Muscle layer of colon (tissue), 2 donors: ENCODE data around the gene PRSS22.

Source experiments
- H3K27ac ChIP-seq: one replicate; pipeline ENCODE4 v1.7.0; 2013; ENCODE audit warnings: low read depth, mild to moderate bottlenecking, low read length, moderate library complexity
- H3K27me3 ChIP-seq, 2 donors: one replicate each; pipeline ENCODE4 v1.7.0; 2013; ENCODE audit warnings: low read length in 2 of 2, mild to moderate bottlenecking in 2 of 2; ENCODE audit not compliant: insufficient read depth in 2 of 2, control insufficient read depth in 1 of 2
- H3K36me3 ChIP-seq: one replicate; pipeline ENCODE4 v1.7.0; 2013; ENCODE audit warnings: mild to moderate bottlenecking, low read length; ENCODE audit not compliant: insufficient read depth
- H3K4me1 ChIP-seq: one replicate; pipeline ENCODE4 v1.7.0; 2013; ENCODE audit warnings: mild to moderate bottlenecking, low read length; ENCODE audit not compliant: insufficient read depth
- H3K4me3 ChIP-seq, 2 donors: one replicate each; pipeline ENCODE4 v1.7.0; 2013; ENCODE audit warnings: low read length in 2 of 2, low read depth in 1 of 2, mild to moderate bottlenecking in 1 of 2, moderate library complexity in 1 of 2
- H3K9ac ChIP-seq: one replicate; pipeline ENCODE4 v1.7.0; 2013; ENCODE audit warnings: low read length
- H3K9me3 ChIP-seq: one replicate; pipeline ENCODE4 v1.7.0; 2013; ENCODE audit warnings: mild to moderate bottlenecking, low read length
- donor health status: abdominal sarcoma.
- donor health status: Adenocarcinoma of cecum.

PRSS22 gene

DNA sequence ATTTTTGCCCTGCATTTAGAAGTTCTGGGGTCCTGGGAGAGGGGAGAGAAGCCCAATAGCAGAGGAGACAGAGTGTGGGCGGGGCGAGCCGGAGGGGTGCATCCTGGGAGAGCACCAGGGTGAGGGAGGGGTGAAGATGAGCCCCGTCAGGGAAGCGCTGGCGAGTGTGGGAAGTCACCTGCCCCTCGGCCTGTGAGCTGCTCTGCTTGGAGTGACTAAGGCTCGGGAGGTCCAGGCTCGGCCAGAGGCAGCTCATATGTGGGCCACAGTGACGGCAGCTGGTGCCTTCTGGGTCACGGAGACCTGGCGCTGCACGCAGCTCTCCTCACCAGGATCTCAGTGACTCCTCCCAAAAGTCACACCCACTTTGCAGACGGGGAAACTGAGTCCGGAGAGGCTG is 26.8 kb downstream of the PRSS22 start:
- no peaks in the 10 kb centered on the region for H3K4me1 ChIP-seq
- H3K4me3 ChIP-seq, result no peak overlapping the region
- peaks cover 0 to 21% of the 10 kb centered on the region in 2 donors for H3K27me3 ChIP-seq
- H3K36me3 ChIP-seq, result no peaks in the 10 kb centered on the region
- no peaks in the 10 kb centered on the region for H3K9me3 ChIP-seq
- no peak overlapping the region for H3K27ac ChIP-seq
- no peak overlapping the region for H3K9ac ChIP-seq

DNA sequence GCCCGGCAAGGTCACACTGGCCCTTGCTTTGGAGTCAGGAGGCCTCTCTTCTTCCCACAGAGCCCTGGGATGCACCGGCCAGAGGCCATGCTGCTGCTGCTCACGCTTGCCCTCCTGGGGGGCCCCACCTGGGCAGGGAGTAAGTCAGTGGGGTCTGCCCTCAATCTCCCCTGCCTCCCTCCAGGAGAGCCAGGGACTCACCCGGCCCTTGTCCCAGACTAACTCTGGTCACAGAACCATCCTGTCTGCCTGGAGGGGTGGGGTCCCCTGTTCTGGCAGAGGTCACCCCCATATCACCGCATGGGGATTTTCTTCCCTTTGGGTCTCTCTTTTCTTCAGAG is 27.6 kb downstream of the PRSS22 start:
- Histone ChIP-seq H3K9me3 (no peaks in the 10 kb centered on the region), H3K9ac (no peak overlapping the region), H3K27me3 (peaks cover 0 to 19% of the 10 kb centered on the region in 2 donors), H3K4me1 (no peaks in the 10 kb centered on the region), H3K4me3 (no peak overlapping the region), H3K36me3 (no peaks in the 10 kb centered on the region), H3K27ac (no peak overlapping the region)

DNA sequence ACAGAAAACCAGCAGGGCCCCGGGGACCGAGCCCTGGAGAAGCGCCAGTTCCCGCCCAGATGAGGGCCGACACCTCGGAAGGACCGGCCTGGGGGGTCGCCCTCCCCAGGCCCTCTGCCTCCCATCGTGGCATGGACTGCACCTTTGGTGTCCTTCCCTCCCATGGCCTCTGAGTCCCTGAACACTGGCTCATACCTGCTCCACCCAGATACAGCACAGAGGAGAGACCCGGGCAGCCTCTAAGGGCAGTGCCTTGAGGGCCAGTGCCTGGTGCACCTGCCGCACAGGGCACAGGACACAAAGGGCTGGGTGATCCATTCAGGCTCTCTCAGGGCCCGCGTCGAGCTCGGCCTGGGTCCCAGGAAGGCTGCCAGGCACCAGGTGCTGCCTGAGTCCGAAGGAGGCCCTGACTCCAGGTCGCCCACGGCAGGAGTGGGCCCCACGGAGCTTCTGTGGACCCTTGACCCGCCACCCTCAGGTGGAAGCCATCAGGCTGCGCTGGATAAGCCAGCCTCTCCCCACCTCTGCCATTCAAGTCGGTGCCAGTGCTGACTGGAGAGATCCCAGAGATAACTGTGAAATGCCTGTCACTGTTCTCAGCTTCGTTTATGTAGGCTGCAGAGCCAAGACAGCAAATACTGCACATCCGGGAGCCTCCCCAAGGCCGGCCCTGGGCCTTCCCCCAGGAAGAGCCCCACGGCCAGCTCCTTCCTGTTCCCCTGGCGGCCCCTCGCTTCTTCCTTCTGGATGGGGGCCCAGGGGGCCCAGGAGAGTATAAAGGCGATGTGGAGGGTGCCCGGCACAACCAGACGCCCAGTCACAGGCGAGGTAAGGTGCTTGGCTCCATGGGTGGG is 28.2 kb downstream of the PRSS22 start, which contains the start of gene ZG16B:
Gene ZG16B (plus strand): TSS at position 803 of the 854 bp plus-strand sequence. CDS start 139 bp downstream, outside the sequence.
- Histone ChIP-seq H3K27ac (no peak within 1 kb of the TSS), H3K9ac (no peak within 1 kb of the TSS), H3K36me3 (no peaks in the 10 kb centered on the region), H3K9me3 (no peaks in the 10 kb centered on the region), H3K27me3 (peaks cover 0 to 19% of the 10 kb centered on the region in 2 donors), H3K4me1 (no peaks in the 10 kb centered on the region), H3K4me3 (no peak within 1 kb of the TSS)

DNA sequence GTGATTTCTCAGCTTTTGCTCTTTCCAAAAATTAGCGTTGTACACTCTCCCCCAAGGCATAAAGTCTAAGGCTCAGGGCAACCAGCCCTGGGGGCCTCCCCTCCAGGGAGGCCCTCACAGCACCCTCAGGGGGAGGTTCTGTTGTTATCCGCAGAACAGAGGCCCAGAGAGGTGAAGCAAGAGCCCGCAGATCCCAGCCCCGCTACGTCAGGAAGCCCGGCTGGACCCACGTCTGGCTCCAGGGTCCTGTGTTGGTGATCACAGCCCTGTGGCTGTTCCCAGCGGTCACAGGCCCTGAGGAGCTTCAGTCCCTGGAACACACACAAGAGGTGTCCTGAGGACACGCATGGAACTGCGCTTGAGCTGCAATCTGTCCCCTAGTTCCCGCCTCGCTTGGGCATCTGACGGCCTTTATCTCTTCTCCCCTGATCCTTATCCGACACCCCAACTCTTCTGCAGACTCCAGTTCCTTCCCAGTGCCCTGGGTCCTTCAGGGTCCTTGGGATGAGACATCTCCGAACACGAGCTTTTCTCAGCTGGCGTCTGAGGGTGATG is 29.0 kb downstream of the PRSS22 start:
- no peaks in the 10 kb centered on the region for H3K36me3 ChIP-seq
- no peak overlapping the region for H3K4me3 ChIP-seq
- H3K4me1 ChIP-seq, result no peaks in the 10 kb centered on the region
- peaks cover 0 to 19% of the 10 kb centered on the region in 2 donors for H3K27me3 ChIP-seq
- H3K9ac ChIP-seq, result no peak overlapping the region
- H3K27ac ChIP-seq, result no peak overlapping the region
- H3K9me3 ChIP-seq, result no peaks in the 10 kb centered on the region

DNA sequence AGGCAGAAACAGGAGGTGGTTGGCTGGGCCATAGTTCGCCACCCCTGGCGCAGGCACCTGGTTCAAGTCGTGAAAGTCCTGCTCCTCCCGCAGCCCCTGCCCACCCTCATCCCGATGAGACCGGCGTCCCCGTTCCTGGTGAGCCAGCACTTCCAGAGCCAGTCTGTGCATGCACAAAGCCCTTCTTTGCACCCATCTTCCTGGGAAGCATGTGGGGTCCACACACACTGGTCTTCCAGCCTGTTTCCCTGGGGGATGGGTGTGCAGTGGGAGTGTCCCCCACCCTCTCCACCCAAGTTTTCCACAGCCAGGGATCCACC is 29.5 kb downstream of the PRSS22 start:
- H3K4me3 ChIP-seq, result no peak overlapping the region
- H3K9me3 ChIP-seq, result no peaks in the 10 kb centered on the region
- H3K4me1 ChIP-seq, result no peaks in the 10 kb centered on the region
- H3K27ac ChIP-seq, result no peak overlapping the region
- H3K9ac ChIP-seq, result no peak overlapping the region
- H3K27me3 ChIP-seq, result peaks cover 0 to 19% of the 10 kb centered on the region in 2 donors
- H3K36me3 ChIP-seq, result no peaks in the 10 kb centered on the region

- H3K36me3 ChIP-seq, result no peaks in the 10 kb centered on the region
- no peak overlapping the region for H3K9ac ChIP-seq
- H3K4me1 ChIP-seq, result no peaks in the 10 kb centered on the region
- peaks cover 0 to 19% of the 10 kb centered on the region in 2 donors for H3K27me3 ChIP-seq
- H3K27ac ChIP-seq, result no peak overlapping the region
- no peaks in the 10 kb centered on the region for H3K9me3 ChIP-seq
- no peak overlapping the region for H3K4me3 ChIP-seq
Observed at GRCh38 chr16:2827831-2828520, 30.0 kb downstream of the PRSS22 start.

DNA sequence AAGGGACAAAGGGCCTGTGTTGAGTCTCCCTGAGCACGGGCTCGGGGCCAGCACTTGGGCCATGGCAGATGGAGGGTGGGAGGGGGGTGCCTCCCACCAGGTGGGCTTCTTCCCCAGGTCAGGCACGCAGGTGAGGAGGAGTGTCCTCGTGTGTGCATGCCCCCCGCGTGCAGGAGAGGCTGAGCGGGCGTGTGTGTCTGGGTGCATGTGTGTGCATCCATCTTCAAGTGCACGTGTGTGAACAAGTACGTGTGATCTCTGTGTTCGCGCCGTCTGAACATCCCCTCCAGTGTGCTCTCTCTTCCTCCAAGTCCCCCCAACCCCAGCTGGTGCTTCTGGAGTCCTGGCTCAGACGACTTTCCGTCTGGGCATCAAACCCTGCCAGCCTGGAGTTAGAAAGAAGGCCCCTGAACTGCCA is 30.6 kb downstream of the PRSS22 start:
- Histone ChIP-seq H3K9ac (no peak overlapping the region), H3K27ac (no peak overlapping the region), H3K4me3 (no peak overlapping the region), H3K36me3 (no peaks in the 10 kb centered on the region), H3K4me1 (no peaks in the 10 kb centered on the region), H3K27me3 (peaks cover 0 to 19% of the 10 kb centered on the region in 2 donors), H3K9me3 (no peaks in the 10 kb centered on the region)

DNA sequence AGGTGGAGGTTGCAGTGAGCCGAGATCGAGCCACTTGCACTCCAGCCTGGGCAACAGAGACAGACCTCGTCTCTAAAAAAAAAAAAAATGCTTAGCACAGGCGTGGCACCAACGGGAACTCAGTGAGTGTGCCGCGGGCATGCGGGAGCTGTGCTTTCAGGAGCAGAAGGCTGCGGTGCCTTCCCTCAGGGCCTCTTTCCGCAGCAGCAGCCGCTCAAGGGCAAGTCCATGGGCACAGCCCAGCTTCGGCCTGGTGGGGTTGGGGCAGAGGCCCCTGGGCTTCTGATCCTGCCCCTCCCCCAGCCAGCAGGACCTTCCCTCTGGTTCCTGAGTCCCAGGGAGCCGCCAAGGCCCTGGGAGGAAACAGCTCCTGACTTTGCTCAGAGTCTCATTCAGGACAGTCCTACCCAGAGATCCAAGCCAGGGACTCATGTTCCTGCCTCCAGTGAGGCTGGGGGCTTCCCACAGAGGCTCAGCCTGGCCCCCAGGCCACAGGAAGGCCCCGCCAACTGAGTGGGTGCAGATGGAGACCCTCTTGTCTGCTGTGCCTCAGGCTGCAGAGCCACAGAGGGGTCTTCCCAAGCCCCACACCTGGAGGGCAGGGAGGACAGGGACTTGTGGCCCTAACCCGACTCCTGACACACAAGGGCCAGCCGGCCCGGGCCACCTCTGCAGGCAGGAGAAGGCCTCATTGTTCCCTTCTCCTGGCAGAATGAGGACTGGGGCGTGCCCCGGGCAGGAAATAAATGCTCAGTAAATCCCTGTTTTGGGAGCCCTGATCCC is 31.2 kb downstream of the PRSS22 start:
- Histone ChIP-seq H3K4me3 (no peak overlapping the region), H3K27ac (no peak overlapping the region), H3K9me3 (no peaks in the 10 kb centered on the region), H3K4me1 (no peaks in the 10 kb centered on the region), H3K36me3 (no peaks in the 10 kb centered on the region), H3K27me3 (peaks cover 0 to 19% of the 10 kb centered on the region in 2 donors), H3K9ac (no peak overlapping the region)

- Histone ChIP-seq H3K36me3 (no peaks in the 10 kb centered on the region), H3K4me3 (no peak overlapping the region), H3K4me1 (no peaks in the 10 kb centered on the region), H3K9ac (no peak overlapping the region), H3K27ac (no peak overlapping the region), H3K27me3 (peaks cover 0 to 19% of the 10 kb centered on the region in 2 donors), H3K9me3 (no peaks in the 10 kb centered on the region)
Observed at GRCh38 chr16:2825906-2826305, 32.1 kb downstream of the PRSS22 start.

DNA sequence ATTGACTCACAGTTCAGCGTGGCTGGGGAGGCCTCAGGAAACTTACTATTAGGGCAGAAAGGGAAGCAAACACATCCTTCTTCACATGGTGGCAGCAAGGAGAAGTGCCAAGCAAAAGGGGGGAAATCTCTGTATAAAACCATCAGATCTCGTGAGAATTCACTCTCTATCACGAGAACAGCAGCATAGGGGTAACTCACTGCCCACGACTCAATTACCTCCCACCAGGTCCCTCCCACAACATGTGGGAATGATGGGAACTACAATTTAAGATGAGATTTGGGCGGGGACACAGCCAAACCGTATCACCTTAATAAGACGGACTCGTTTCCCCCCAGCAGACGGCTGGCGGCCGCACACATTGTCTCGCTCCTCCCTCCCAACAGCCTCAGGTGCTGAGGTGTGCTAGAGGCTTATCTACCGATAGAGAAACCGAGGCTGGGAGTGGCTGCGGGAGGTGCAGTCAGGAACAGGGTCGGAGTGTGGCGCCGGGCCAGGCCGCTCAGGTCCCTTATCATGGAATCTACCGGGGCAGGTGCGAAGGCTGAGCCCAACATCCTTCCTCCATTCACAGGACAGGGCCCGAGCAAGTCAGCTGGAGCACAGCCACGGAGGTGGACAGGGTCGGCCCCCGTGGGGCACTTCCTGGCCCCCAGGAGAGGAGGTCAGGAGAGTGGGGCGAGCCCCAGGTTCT is 32.8 kb downstream of the PRSS22 start:
- Histone ChIP-seq H3K27me3 (peaks cover 0 to 13% of the 10 kb centered on the region in 2 donors), H3K27ac (no peak overlapping the region), H3K36me3 (no peaks in the 10 kb centered on the region), H3K9ac (no peak overlapping the region), H3K9me3 (no peaks in the 10 kb centered on the region), H3K4me3 (no peak overlapping the region), H3K4me1 (no peaks in the 10 kb centered on the region)

- Histone ChIP-seq H3K27ac (no peak overlapping the region), H3K27me3 (peaks cover 0 to 8% of the 10 kb centered on the region in 2 donors), H3K36me3 (no peaks in the 10 kb centered on the region), H3K9me3 (no peaks in the 10 kb centered on the region), H3K4me3 (no peak overlapping the region), H3K9ac (no peak overlapping the region), H3K4me1 (no peaks in the 10 kb centered on the region)
Observed at GRCh38 chr16:2824626-2825025, 33.3 kb downstream of the PRSS22 start.
